H1 (cell line): Measurements from ENCODE around the gene RTTN. TPM values are rescaled to one million over a fixed set of nuclear protein-coding genes. Genes with fewer than 3 reads are reported as not detected.

Experiments
- ATF3 ChIP-seq: IDR thresholded peaks from 2 replicates; pipeline ENCODE4 v1.6.1; 2011; ENCODE audit warnings: low read depth, mild to moderate bottlenecking, low read length; ENCODE audit not compliant: insufficient read depth
- JUND ChIP-seq: IDR thresholded peaks from 2 replicates; pipeline ENCODE4 v1.6.1; 2011; ENCODE audit warnings: mild to moderate bottlenecking, improper control_type of control experiment, low read length
- KDM5A ChIP-seq: fragments of 200-600 bp; IDR thresholded peaks from 2 replicates; pipeline ENCODE4 v1.7.1; 2012; ENCODE audit warnings: mild to moderate bottlenecking, low read length, inconsistent platforms, mixed read lengths
- NANOG ChIP-seq: IDR thresholded peaks from 2 replicates; pipeline ENCODE4 v1.6.1; 2011; ENCODE audit warnings: low read length, low read depth, mild to moderate bottlenecking, inconsistent platforms; ENCODE audit not compliant: insufficient read depth, poor library complexity, severe bottlenecking
- RAD21 ChIP-seq, 2 experiments: IDR thresholded peaks in 1 of 2; conservative IDR thresholded peaks in 1 of 2; 2 replicates each; pipeline ENCODE4 v1.6.1; 2011; ENCODE audit warnings: low read depth in 2 of 2, low read length in 2 of 2, improper control_type of control experiment in 1 of 2, inconsistent platforms in 1 of 2, mild to moderate bottlenecking in 1 of 2, moderate library complexity in 1 of 2
- RXRA ChIP-seq: IDR thresholded peaks from 2 replicates; pipeline ENCODE4 v1.6.1; 2011; ENCODE audit warnings: low read depth, mild to moderate bottlenecking, low read length, moderate library complexity; ENCODE audit not compliant: insufficient read depth
- SAP30 ChIP-seq: fragments of 300-600 bp; sonication (generic); IDR thresholded peaks from 2 replicates; pipeline ENCODE4 v1.7.1; 2012; ENCODE audit warnings: low read length, moderate library complexity, mild to moderate bottlenecking, inconsistent platforms; ENCODE audit not compliant: insufficient read depth, insufficient replicate concordance
- SIRT6 ChIP-seq: IDR thresholded peaks from one replicate; pipeline ENCODE4 v1.7.1; 2012; ENCODE audit warnings: low read length, inconsistent platforms
- SIX5 ChIP-seq: IDR thresholded peaks from 2 replicates; pipeline ENCODE4 v1.6.1; 2011; ENCODE audit warnings: mild to moderate bottlenecking, low read depth, low read length
- polyA plus RNA-seq, 7 experiments: library from polyadenylated mRNA; depleted of rRNA in 3 of 7; stranded (reverse) in 5 of 7; unstranded in 2 of 7; fragments of >200 nt in 5 of 7; fragments of 200-250 nt in 2 of 7; gene quantifications; 1 replicate in 5 of 7; 2 replicates in 1 of 7; 4 replicates in 1 of 7; pipeline versions ENCODE4 v1.2.1 to v1.2.3, GENCODE V29; 2011 to 2013; ENCODE audit warnings: missing spikeins in 2 of 7, mixed read lengths in 2 of 7
- total RNA-seq: library from RNA; stranded (reverse); fragmentation: NEBNext Ultra II Directional; extraction: Animal tissue kit (Norgen Biotek cat#: 25700); gene quantifications from 2 replicates; pipeline ENCODE4 v1.2.1, GENCODE V29; 2021
- TF ChIP-seq, protein P1 (sequence below): fragments of 300-600 bp; sonication (generic); IDR thresholded peaks from 2 replicates; pipeline ENCODE4 v1.7.1; 2012; ENCODE audit warnings: low read length, moderate library complexity, mild to moderate bottlenecking, inconsistent platforms; ENCODE audit not compliant: insufficient replicate concordance

Gene RTTN
- total and polyA plus RNA-seq, 2 of the 8 experiments (the other 6 are each of a cell fraction or from before 2014, with no cell fraction given) = 9.1 to 21.4 TPM

GRCh38 chr18:70021498-70021897 lies 184.0 kb downstream of the RTTN start (continued):
- TF ChIP-seq, protein P1, sequence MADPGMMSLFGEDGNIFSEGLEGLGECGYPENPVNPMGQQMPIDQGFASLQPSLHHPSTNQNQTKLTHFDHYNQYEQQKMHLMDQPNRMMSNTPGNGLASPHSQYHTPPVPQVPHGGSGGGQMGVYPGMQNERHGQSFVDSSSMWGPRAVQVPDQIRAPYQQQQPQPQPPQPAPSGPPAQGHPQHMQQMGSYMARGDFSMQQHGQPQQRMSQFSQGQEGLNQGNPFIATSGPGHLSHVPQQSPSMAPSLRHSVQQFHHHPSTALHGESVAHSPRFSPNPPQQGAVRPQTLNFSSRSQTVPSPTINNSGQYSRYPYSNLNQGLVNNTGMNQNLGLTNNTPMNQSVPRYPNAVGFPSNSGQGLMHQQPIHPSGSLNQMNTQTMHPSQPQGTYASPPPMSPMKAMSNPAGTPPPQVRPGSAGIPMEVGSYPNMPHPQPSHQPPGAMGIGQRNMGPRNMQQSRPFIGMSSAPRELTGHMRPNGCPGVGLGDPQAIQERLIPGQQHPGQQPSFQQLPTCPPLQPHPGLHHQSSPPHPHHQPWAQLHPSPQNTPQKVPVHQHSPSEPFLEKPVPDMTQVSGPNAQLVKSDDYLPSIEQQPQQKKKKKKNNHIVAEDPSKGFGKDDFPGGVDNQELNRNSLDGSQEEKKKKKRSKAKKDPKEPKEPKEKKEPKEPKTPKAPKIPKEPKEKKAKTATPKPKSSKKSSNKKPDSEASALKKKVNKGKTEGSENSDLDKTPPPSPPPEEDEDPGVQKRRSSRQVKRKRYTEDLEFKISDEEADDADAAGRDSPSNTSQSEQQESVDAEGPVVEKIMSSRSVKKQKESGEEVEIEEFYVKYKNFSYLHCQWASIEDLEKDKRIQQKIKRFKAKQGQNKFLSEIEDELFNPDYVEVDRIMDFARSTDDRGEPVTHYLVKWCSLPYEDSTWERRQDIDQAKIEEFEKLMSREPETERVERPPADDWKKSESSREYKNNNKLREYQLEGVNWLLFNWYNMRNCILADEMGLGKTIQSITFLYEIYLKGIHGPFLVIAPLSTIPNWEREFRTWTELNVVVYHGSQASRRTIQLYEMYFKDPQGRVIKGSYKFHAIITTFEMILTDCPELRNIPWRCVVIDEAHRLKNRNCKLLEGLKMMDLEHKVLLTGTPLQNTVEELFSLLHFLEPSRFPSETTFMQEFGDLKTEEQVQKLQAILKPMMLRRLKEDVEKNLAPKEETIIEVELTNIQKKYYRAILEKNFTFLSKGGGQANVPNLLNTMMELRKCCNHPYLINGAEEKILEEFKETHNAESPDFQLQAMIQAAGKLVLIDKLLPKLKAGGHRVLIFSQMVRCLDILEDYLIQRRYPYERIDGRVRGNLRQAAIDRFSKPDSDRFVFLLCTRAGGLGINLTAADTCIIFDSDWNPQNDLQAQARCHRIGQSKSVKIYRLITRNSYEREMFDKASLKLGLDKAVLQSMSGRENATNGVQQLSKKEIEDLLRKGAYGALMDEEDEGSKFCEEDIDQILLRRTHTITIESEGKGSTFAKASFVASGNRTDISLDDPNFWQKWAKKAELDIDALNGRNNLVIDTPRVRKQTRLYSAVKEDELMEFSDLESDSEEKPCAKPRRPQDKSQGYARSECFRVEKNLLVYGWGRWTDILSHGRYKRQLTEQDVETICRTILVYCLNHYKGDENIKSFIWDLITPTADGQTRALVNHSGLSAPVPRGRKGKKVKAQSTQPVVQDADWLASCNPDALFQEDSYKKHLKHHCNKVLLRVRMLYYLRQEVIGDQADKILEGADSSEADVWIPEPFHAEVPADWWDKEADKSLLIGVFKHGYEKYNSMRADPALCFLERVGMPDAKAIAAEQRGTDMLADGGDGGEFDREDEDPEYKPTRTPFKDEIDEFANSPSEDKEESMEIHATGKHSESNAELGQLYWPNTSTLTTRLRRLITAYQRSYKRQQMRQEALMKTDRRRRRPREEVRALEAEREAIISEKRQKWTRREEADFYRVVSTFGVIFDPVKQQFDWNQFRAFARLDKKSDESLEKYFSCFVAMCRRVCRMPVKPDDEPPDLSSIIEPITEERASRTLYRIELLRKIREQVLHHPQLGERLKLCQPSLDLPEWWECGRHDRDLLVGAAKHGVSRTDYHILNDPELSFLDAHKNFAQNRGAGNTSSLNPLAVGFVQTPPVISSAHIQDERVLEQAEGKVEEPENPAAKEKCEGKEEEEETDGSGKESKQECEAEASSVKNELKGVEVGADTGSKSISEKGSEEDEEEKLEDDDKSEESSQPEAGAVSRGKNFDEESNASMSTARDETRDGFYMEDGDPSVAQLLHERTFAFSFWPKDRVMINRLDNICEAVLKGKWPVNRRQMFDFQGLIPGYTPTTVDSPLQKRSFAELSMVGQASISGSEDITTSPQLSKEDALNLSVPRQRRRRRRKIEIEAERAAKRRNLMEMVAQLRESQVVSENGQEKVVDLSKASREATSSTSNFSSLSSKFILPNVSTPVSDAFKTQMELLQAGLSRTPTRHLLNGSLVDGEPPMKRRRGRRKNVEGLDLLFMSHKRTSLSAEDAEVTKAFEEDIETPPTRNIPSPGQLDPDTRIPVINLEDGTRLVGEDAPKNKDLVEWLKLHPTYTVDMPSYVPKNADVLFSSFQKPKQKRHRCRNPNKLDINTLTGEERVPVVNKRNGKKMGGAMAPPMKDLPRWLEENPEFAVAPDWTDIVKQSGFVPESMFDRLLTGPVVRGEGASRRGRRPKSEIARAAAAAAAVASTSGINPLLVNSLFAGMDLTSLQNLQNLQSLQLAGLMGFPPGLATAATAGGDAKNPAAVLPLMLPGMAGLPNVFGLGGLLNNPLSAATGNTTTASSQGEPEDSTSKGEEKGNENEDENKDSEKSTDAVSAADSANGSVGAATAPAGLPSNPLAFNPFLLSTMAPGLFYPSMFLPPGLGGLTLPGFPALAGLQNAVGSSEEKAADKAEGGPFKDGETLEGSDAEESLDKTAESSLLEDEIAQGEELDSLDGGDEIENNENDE = no peak
- TF ChIP-seq SIRT6 = no peak
- TF ChIP-seq SIX5 = no peak
- TF ChIP-seq SAP30 = no peak
- no peak for TF ChIP-seq KDM5A
- TF ChIP-seq RAD21 (IDR thresholded peaks at IDR 0.05 in 1 of 2, conservative IDR thresholded peaks at IDR 0.05 in 1 of 2; ENCODE audit: low read depth in 2 of 2, low read length in 2 of 2) = no peak
- no peak for TF ChIP-seq JUND
- no peak for TF ChIP-seq NANOG
- TF ChIP-seq ATF3 = no peak
- TF ChIP-seq RXRA = no peak
